ENCODE data around the gene RCOR1.

The RCOR1 gene
- total RNA-seq, result 26.8 to 99.9 (median 60.1) reads per million in 17 experiments

DNA sequence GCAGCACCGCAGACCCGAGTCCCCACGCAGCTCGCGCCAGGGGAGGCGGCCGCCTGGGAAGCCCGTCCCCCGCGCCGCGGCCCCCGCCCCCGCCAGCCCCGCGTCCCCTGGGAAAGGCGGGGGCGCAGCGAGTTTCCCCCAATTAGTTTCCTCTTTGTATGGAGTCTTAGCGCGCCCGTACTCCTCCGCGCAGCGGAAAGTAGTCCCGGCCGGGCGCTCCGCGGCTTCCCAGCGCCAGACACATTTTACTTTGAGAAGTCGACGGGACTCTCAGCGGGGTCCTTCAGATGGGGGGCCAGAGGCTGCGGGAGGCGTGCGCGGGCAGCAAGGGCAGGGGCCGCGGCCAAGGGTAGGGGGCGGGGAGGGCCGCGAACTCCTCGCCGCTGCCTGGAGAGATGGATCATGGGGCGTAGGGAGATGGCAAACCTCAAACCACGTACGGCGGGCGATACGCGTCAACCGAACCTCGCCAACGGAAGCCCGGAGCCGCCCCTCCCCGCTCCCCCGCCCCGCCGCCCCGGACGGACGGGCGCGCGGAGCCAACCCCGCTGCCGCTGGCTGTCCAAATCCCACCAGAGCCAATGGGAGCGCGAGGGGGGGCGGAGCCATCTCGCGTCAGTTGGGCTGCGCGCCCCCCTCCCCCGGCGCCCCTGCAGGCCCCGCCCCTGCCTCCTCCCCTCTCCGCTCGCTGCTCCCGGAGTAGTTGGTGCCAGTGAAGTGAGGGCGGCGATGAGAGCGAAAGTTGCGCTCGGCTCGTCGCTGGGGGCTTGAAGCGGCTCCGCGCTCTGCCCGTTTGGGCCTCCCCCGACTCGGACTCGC is at the start of gene RCOR1:
Gene RCOR1, plus strand, starts transcription at position 706 of the 819 bp plus-strand sequence. CDS start 238 bp downstream, outside the sequence.
- peak; percentile 98 to 99 (median 99) for DNase-seq

DNA sequence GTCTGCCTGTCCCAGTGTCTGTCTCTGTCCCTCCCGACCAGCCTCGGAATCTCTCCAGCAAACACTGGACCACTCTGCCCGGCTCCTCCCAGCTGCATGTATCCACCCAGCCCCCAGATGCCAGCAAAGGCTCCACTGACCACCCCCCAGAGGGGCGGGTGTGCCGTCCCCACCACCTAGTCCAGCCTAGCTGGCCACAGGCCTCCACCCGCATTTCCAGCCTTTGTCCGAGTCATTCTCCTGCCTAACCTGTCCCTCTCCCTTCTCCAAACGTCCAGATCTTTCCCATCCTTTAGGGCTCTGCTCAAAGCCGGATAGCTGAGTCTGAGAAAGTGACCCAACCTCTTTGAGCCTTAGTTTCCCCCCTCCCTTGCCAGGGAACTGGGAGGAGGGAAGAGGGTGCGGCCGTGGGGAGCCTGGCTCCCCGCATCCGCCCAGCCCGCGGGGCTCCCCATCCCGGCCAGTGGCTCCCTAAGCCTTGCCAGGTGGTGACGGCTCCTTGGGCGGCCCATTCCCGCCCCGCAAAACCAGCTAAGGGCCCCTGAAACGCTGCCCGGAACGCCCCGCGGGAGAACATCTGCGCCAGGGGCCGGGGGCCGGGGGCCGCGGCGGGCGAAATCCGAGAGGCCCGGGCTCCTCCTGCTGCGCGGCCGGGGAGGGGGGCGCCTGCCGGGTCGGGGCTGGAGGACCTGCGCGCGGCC is 48.3 kb upstream of the RCOR1 start:
- no peak for DNase-seq

DNA sequence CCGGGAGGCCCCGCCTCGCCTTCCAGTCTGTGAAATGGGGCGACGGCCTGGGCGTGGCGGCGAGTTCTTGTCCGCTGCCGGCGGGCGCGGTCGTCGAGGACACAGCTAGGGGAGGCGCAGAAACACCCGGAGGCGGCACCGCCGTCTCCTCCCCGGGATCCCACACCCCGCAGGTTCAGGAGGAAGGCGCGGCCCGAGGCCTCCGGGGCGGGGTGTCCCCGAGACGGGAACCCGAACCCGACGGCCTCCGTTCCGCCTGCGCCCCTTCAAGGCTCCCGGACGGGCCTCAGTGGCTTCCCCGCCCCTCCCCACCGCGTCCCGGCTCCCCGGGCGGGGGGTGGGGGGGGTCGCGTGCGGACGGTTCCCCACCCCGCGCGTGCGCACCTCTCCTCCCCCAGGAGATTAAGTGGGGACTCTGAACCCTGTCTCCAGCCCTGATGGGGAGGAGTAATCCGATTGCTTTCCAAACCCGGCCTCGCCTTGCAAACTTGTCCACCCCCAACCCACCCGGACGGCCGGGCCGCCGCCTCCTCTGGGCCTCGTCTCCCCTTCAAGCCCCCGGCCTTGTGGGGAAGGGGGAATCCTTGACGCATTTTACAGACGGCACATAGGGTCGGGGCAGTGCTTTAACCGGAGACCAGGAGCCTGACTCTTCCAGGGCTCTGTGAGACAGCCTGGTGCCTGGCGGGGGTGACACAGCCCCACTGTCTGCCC is 47.5 kb upstream of the RCOR1 start:
- peak; percentile 25 to 60 (median 34) for DNase-seq

DNA sequence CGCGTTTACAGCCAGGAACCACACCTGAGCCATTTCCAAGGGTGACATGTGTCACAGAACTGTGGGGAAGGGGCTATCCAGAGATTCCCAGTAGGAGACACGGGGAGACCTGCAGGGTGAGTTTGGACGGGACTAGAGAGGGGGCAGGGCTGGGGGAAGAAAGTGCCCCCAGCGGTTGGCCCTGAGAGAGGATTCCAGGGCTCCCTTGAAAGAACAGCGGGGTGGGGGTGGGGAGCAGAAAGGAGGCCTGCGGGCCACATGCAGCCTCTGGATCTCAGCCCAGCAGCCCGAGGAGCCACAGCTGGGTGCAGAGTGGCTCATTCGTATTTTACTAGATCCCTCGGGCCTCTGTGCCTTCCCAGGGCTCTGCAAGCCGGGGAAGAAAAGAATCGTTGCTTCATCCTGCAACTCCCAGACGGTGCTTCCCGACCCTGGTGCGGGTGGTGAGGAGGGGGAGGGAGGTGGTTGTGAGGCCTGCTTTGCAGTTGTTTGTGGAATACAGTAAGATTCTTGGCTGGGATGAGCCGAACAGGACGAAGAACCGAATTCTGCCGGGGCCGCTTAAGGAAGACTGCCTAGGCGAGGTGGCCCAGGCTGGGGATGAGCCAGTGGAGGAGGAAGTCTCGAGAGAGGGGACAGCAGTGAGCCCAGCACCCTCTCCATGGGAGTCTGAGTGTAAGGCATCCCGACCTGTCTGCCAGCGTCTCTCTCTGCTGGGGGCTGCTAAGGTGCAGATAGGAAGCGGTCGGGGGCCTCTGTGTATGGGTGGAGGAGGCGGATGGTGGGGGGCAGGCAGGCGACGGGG is 46.8 kb upstream of the RCOR1 start:
- DNase-seq, result no peak

DNA sequence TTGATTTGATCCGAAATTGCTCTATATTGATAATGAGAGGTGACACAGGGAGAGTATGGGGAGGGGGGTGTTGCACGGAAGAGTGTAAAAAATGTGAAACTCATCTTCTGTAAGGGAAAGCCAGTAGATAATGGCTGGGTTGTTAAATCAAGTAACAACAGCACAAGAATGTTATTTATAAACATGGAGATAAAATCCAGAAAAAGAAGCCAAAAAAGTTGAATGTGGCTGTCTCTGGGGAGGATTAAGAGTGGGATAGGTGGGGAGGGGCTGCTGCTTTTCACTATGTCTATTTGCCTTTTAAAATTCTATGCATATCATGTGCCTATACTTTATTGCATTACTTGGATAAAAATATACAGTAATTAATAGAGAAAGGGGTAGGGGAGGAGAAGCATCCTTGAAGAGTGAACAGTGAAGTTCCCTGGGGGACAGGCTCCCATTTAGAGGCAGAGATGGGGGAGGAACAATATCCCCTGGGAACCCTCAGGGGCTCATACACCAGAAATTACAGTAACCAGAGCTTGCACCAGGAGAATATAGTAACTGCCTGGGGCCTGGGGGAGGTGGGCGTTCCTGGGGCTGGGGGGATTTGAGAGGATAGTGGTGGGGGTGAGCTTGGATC is 43.7 kb upstream of the RCOR1 start:
- no peak for DNase-seq

DNA sequence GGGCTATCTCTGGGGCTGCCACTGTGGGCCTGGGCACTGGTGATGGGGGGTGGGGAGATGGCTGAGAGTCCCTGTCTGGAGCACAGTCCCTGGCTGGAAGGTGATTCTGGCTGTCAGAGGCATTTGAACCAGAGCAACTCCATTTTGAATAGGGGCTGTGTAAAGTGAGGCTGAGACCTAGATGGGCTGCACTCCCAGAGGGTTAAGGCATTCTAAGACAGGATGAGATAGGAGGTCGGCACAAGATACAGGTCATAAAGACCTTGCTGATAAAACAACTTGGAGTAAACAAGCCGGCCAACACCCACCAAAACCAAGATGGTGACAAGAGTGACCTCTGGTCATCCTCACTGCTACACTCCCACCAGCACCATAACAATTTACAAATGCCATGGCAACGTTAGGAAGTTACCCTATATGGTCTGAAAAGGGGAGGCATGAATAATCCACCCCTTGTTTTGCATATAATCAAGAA is 41.5 kb upstream of the RCOR1 start:
- DNase-seq, result peak in 1 of 4 experiments; percentile 23

DNA sequence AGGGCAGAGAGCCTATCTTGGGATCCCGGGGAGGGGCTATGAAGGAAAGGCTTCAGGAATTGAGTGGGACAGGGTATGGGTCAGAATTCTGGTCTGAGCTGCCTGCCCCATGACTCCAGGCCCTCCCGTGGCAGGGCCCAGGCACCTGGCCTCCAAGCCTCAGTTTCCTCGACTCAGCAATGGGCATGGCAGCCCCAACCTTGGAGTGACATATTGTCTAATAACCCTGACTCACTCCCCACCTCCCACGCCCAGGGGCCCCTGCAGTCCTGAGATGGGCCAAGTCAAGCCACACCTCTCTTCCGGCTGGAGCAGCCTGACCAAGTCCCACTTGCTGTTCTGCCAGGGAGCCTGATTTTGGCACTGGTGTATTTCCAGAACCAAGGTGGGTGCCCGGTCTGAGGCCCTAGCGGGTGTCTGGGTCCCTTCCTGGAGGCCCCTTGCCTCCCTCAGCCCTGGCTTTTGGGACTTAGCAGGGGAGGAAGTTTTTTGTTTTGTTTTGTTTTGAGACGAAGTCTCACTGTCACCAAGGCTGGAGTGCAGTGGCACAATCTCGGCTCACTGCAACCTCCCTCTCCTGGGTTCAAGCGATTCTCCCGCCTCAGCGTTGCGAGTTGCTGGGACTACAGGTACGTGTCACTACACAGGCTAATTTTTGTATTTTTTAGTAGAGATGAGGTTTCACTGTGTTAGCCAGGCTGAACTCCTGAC is 40.3 kb upstream of the RCOR1 start:
- DNase-seq, result peak; percentile 49 to 72 (median 60)

DNA sequence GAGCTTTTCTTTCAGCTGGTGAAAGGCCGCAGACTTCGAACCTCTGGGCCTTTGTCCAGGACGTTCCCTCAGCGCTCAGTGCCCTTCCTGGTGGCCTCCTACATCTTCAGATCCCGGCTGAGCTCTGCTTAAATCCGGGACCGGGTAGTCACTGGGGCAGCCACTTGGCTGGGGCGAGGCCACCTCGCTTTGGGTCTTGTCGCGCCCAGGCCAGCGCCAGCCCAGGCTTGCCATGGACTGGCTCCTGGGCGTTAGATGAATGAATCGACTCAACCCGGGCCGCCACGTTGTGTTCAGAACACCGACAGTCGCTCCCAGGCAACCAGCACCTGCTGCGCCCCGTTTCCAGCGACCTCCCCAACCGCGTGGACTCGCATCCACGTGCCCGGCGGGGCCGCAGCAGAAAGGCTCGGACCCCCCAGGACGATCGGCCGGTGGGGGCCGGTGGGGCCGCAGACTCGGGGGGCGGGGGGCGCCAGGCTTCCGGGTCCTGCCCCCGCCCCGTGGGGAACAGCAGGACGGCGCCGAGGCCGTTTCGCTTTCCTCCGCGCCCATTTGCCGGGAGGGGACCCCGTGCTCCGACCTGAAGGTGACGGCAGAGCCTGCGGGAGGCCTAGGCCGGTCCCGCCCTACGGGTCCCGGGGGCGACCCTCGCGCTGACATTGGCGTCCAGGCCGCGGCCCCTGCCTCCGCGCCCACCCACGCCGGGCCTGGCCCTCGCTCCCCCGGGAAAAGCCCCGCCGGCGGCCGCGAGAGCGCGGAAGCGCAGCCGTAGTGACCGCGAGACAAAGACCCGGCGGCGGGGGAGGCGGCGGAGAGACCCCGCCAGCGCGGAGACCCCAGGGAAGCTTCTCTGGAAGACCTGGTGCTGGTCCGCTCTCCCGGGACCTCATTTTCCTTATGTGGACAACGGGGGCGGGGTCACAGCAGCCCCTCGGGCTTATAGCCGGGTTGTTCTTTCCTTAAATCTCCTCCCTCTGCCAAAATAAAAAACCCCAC is 37.3 kb upstream of the RCOR1 start:
- DNase-seq, result peak; percentile 56 to 82 (median 70)

DNA sequence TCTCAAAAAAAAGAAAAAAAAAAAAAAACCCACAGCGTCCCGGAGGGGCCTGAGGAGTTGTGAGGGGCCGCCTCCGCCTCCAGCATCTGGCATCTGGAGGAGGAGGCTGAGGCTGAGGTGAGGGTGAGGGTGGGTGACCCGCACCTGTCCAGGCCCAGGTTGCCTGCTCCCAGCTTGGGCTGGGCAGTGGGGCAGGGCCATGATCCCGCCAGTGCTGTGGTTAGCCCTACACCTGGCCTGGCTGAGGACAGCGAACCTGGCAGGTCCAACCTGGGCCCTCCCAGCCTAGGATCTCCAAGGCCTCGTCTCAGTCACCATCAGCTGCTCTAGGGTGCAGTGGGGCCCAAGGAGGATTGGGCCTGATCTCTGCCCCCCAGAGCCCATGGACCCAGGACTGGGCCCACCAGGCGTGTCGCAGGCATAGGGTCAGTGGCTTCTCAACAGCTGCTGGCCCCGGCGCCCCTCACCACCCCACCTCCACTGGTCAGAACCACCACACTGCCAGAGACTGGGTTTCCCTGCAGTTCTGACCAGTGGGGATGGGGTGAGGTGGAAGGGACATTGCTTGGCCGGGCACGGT is 36.3 kb upstream of the RCOR1 start:
- DNase-seq, result no peak

DNA sequence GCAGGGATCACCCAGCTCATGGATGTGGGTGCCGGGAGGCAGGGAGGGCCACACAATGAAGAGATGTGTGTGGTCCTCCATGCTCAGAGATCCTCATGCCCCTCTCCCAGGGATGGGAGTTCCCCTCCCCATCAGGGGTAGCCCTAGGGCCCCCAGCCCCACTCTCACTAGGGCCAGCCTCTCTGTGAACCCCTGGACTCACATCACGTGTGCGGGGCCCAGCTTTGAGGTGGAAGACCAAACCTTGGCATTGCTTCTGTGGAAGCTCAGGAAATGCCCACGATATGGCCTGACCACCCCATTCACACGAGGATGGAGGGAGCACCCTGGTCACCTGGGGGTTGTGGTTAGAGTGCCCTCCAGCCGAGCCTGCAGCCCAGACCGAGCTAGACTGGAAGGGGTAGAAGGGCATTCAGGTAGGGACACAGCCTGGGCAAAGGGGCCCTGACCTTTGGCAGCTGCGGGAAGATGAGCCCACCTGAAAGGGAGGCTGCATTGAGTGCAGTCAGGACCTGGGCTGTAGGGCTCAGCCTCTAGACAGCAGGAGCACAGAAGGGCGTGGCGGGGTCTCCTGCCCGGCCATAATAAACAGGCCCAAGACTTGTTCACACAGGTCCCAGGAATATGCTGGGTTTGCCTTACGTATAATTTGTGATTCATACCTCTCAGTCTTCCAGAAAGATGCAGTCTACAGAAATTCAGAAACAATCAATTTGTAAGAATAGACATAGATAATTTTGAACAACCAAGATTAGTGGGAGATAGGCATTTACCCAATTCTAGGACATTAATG is 34.8 kb upstream of the RCOR1 start:
- DNase-seq, result no peak

DNA sequence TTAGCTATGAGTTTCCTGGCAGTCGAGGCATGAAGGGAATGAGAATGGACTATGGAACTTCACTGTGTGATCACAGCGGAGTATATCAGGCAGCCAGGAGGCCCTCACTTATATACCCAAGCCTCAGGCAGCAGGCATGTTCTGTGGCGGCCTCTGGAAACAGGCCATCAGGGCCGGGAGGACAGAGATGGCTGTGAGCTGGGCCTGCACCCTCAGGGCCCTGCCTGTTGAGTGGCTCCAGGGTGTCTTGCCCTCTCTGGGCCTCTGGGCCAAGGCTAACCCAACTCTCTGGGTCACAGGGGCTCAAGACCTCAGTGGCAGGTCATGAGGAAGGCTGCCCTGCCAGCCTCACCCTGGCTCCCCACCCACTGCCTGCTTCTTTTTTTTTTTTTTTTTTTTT is 33.9 kb upstream of the RCOR1 start:
- DNase-seq, result no peak

DNA sequence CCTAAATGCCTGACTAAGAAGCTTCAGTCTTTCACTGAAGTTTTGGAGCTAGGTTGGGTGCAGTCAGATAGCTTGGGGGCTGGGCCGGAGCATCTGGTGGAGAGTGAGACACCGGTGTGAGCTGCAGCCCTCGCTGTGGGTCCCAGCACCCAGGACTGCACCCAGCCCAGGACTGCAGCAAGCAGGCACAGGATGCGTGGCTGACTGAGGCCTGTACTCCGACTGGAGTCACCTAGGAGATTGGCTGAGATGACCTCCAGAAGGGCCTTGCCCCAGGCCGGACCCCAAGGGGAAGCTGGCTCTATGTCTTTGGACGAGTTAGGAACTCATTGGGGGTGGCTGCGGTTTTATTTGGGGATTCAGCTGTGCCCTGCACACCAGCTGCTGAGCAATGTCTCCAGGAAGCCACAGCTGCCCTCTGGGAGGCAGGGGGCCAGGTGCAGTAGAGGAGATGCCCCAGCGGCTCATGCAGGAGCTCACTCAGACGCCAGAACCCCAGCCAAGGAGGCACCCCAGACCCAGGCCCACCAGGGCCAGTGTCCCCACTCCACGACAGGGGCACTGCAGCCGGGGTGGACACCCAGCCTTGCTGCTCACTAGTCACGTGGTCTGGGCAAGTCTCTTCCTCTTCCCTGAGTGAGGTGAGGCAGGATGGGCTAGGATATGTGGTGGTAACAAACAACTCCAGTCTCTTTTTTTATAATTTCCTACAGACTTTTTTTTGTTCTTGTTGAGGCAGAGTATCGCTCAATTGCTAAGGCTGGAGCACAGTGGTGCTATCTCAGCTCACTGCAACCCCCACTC is 31.8 kb upstream of the RCOR1 start:
- peak in 2 of 4 experiments; percentile 27 to 33 for DNase-seq

DNA sequence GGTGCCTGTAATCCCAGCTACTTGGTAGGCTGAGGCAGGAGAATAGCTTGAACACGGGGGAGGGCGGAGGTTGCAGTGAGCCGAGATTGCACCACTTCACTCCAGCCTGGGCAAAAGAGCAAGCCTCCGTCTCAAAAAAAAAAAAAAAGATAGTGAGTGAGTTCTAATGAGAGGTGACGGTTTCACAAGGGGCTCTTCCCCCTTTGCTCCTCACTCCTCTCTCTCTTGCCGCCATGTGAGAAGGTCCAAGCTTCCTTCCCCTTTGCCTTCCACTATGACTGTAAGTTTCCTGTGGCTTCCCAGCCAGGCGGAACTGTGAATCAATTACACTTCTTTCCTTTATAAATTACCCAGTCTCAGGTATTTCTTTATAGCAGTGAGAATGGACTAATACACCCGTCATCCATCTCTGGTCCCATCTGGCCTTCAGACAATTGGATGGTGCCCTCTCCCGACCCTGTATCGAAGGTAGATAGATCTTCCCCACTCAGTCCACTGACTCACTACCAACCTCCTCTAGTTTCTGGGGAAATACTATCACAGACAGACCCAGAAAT is 27.0 kb upstream of the RCOR1 start:
- peak; percentile 82 to 94 (median 88) for DNase-seq

DNA sequence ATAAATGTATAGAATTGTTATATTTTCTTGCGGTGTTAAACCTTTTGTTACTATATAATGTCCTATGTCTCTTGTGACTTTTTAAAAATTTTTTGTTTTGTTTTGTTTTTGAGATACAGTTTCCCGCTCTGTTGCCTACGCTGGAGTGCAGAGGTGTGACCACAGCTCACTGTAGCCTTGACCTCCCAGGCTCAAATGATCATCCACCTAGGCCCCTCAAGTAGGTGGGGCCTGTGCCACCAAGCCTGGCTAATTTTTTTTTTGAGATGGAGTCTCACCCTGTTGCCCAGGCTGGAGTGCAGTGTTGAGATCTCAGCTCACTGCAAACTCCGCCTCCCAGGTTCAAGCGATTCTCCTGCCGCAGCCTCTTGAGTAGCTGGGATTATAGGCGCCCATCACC is 26.5 kb upstream of the RCOR1 start:
- DNase-seq, result no peak

DNA sequence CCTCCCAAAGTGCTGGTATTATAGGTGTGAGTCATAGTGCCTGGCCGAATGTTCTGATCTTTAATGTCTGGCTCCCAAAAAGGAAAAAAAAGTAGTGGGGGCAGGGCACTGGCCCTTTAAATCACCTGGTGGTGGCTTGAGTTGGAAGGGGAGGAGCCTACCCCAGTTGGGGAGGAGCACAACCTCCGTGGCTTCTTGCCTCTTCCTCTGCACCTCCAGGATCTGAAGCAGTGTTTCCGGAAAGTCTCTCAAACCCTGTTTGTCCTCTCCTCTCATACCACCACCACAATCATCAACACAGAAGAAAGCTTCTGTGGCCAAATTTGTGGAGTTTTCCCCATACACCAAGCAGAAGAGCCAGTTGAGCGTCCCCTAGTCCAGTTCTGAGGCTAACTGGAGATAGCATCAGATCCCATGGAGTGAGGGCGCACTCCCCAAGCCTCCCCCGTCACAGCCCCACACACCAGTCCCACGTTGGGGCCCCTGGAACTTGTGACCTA is 24.3 kb upstream of the RCOR1 start:
- DNase-seq, result peak in 2 of 4 experiments; percentile 29 to 48

DNA sequence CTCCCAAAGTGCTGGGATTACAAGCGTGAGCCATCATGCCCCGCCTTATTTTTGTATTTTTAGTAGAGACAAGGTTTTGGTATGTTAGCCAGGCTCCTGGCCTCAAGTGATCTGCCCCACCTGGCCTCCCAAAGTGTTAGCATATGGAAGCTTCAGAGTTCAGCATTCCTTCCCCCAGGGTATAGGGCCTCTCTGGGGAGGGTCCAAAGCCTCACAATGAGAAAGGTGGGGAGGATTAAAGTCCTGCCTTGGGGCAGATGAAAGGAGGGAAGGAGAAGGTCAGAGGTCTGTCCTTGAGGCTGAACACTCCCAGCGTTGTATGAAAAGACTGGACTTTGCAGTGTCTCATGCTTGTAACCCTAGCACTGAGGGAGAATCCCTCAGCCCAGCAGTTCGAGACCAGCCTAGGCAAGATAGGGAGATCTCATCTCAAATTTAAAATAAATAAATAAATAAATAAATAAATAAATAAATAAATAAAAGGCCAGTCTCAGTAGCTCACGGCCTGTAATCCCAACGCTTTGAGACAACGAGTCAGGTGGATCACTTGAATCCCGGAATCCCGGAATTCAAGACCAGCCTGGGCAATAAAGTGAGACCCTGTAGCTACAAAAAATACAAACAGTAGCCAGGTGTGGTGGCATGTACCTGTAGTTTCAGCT is 22.0 kb upstream of the RCOR1 start:
- DNase-seq, result no peak
